Muscle of back (tissue), 10 donors: ENCODE results near the gene TMEM253. TPM values are rescaled to one million over a fixed set of nuclear protein-coding genes. Genes with fewer than 3 reads are reported as not detected.

Experiments
- polyA plus RNA-seq, 10 donors: library from polyadenylated mRNA; unstranded; fragments of 120-200 nt; gene quantifications; one replicate each; pipeline ENCODE4 v1.2.1, GENCODE V29; 2013; ENCODE audit not compliant: insufficient read length in 10 of 10

TMEM253 gene
- polyA plus RNA-seq, 10 donors, result 0.29 to 0.91 (median 0.58) TPM

Other genes with a start within 250 kb of the TMEM253 start
- gene RNASE3, start 209.7 kb upstream of the TMEM253 start, polyA plus RNA-seq, result 1 to 10 TPM in 1 of 10 donors, under 1 TPM in 4, not detected in 5; 0.19 to 1.2 (median 0.41) TPM
- 1 to 10 TPM in 5 of 10 donors, under 1 TPM in 5; 0.50 to 2.4 (median 0.99) TPM for gene RNASE2, start 145.6 kb upstream of the TMEM253 start, polyA plus RNA-seq
- 10 to 100 TPM; 33.8 to 75.8 (median 42.9) TPM for gene METTL17, start 111.1 kb upstream of the TMEM253 start, polyA plus RNA-seq
- gene SLC39A2, start 101.8 kb upstream of the TMEM253 start, polyA plus RNA-seq, result under 1 TPM in 3 of 10 donors, not detected in 7; 0.16 to 0.91 (median 0.43) TPM
- 100 to 1,000 TPM in 9 of 10 donors, 10 to 100 TPM in 1; 98.7 to 223 (median 147) TPM for gene NDRG2, start 76.0 kb upstream of the TMEM253 start, polyA plus RNA-seq
- under 1 TPM in 9 of 10 donors, not detected in 1; 0.17 to 0.98 (median 0.58) TPM for gene TPPP2, start 70.8 kb upstream of the TMEM253 start, polyA plus RNA-seq
- under 1 TPM in 2 of 10 donors, not detected in 8; 0.33 to 0.34 TPM for gene RNASE13, start 66.3 kb upstream of the TMEM253 start, polyA plus RNA-seq
- gene RNASE7, start 58.7 kb upstream of the TMEM253 start, polyA plus RNA-seq, result under 1 TPM in 2 of 10 donors, not detected in 8; 0.14 to 0.18 TPM
- not detected for gene RNASE8, start 43.2 kb upstream of the TMEM253 start, polyA plus RNA-seq
- 10 to 100 TPM; 51.4 to 83.0 (median 61.7) TPM for gene ARHGEF40, start 30.8 kb upstream of the TMEM253 start, polyA plus RNA-seq
- 10 to 100 TPM; 12.9 to 18.7 (median 16.2) TPM for gene ZNF219, start 2.4 kb upstream of the TMEM253 start, polyA plus RNA-seq
- under 1 TPM in 5 of 10 donors, not detected in 5; 0.01 to 0.05 (median 0.03) TPM for gene OR5AU1, start 55.0 kb downstream of the TMEM253 start, polyA plus RNA-seq
- gene HNRNPC, start 168.4 kb downstream of the TMEM253 start, polyA plus RNA-seq, result 100 to 1,000 TPM; 396 to 532 (median 442) TPM
- 1 to 10 TPM in 1 of 10 donors, under 1 TPM in 9; 0.20 to 1.1 (median 0.49) TPM for gene RPGRIP1, start 179.0 kb downstream of the TMEM253 start, polyA plus RNA-seq